MM.1S (cell line): ENCODE measurements around the gene ZSCAN5C.

Experiments
- DNase-seq: peaks from one replicate; pipeline ENCODE4 v3.0.0-alpha.2; 2015
- H2AFZ ChIP-seq: fragments of 300-600 bp; sonication (generic); 2 replicates; pipeline ENCODE4 v1.6.0; 2016; ENCODE audit warnings: antibody characterized with exemption, low read length
- H3F3A ChIP-seq: fragments of 300-600 bp; sonication (generic); 2 replicates; pipeline ENCODE4 v1.6.1; 2016; ENCODE audit warnings: mild to moderate bottlenecking, antibody characterized with exemption, low read length, moderate library complexity, mixed read lengths; ENCODE audit not compliant: insufficient read depth
- H3K27ac ChIP-seq: fragments of 300-600 bp; sonication (generic); 2 replicates; pipeline ENCODE4 v1.5.1; 2016; ENCODE audit warnings: mild to moderate bottlenecking, low read length
- H3K27me3 ChIP-seq: fragments of 300-600 bp; sonication (generic); replicated peaks from 2 replicates; pipeline ENCODE4 v1.6.0; 2016; ENCODE audit warnings: low read length; ENCODE audit not compliant: insufficient read depth
- H3K36me3 ChIP-seq: fragments of 300-600 bp; sonication (generic); replicated peaks from 2 replicates; pipeline ENCODE4 v1.6.1; 2016; ENCODE audit warnings: mild to moderate bottlenecking, low read length, mixed read lengths; ENCODE audit not compliant: insufficient read depth
- H3K4me1 ChIP-seq: fragments of 300-600 bp; sonication (generic); 2 replicates; pipeline ENCODE4 v1.6.1; 2016; ENCODE audit warnings: low read length, mixed read lengths
- H3K4me2 ChIP-seq: fragments of 300-600 bp; sonication (generic); 2 replicates; pipeline ENCODE4 v1.6.0; 2016; ENCODE audit warnings: low read depth, low read length
- H3K4me3 ChIP-seq: fragments of 300-600 bp; sonication (generic); 2 replicates; pipeline ENCODE4 v1.5.1; 2016; ENCODE audit warnings: low read length, mixed read lengths
- H3K79me2 ChIP-seq: fragments of 300-600 bp; sonication (generic); 2 replicates; pipeline ENCODE4 v1.6.1; 2016; ENCODE audit warnings: mixed run types, low read length, mixed read lengths
- H3K9ac ChIP-seq: fragments of 300-600 bp; sonication (generic); 2 replicates; pipeline ENCODE4 v1.6.1; 2016; ENCODE audit warnings: low read length, mixed read lengths
- H3K9me2 ChIP-seq: fragments of 300-600 bp; sonication (generic); replicated peaks from 2 replicates; pipeline ENCODE4 v1.6.1; 2016; ENCODE audit warnings: mild to moderate bottlenecking, low read length, mixed read lengths; ENCODE audit not compliant: insufficient read depth
- H3K9me3 ChIP-seq: fragments of 300-600 bp; sonication (generic); replicated peaks from 2 replicates; pipeline ENCODE4 v1.6.1; 2016; ENCODE audit warnings: mild to moderate bottlenecking, low read length, mixed read lengths; ENCODE audit not compliant: insufficient read depth
- H4K20me1 ChIP-seq: fragments of 300-600 bp; sonication (generic); 2 replicates; pipeline ENCODE4 v1.6.1; 2016; ENCODE audit warnings: mild to moderate bottlenecking, low read length, moderate library complexity, mixed read lengths; ENCODE audit not compliant: insufficient read depth
- CTCF ChIP-seq: fragments of 300-600 bp; sonication (generic); IDR thresholded peaks from 2 replicates; pipeline ENCODE4 v1.5.1; 2016; ENCODE audit warnings: antibody characterized with exemption, low read length, mixed read lengths
- EZH2 ChIP-seq: fragments of 300-600 bp; sonication (generic); optimal IDR thresholded peaks from 2 replicates; pipeline ENCODE3; 2017; ENCODE audit warnings: low read depth, mild to moderate bottlenecking, antibody characterized with exemption, low read length, mixed read lengths
- EZH2phosphoT487 ChIP-seq: fragments of 300-600 bp; sonication (generic); IDR thresholded peaks from 2 replicates; pipeline ENCODE4 v1.6.1; 2018; ENCODE audit warnings: antibody characterized with exemption, low read length

The ZSCAN5C gene

DNA sequence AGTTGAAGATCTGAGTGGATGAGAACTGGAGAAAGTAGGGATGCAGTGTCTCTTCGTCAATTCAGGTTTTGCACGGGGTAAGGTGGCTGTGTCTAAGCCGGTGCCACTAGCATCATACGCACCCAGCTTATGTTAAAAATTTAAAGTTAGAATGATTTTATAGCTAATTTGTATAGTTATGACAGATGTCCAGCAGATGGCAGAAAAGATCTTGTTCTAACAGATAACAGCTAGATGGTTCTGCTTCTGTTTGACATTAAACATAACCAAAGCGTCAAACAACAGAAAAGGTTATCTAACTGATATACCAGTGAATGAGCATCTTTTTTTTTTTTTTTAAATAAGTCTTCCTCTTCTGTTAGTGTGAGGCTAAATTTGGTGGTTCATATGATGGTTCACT lies 51.7 kb downstream of the ZSCAN5C start:
- Histone ChIP-seq H3F3A (no peaks in the 10 kb centered on the region), H3K79me2 (no peaks in the 10 kb centered on the region), H3K4me2 (no peak overlapping the region), H3K27me3 (no peaks in the 10 kb centered on the region), H3K4me1 (no peaks in the 10 kb centered on the region), H3K36me3 (no peaks in the 10 kb centered on the region), H3K4me3 (no peak overlapping the region), H3K27ac (no peak overlapping the region), H2AFZ (no peak overlapping the region), H3K9me3 (no peaks in the 10 kb centered on the region), H3K9ac (no peak overlapping the region), H4K20me1 (no peaks in the 10 kb centered on the region), H3K9me2 (no peaks in the 10 kb centered on the region)
- DNase-seq, result peak; percentile 61
- TF ChIP-seq EZH2phosphoT487 (no peak), CTCF (peak; percentile 47)

GRCh38 chr19:56258272-56258671 lies 56.2 kb downstream of the ZSCAN5C start:
- no peak for DNase-seq
- no peak overlapping the region for H2AFZ ChIP-seq
- H3K9ac ChIP-seq, result no peak overlapping the region

More at GRCh38 chr19:56258272-56258671, 56.2 kb downstream of the ZSCAN5C start:
- Histone ChIP-seq H3K36me3 (no peaks in the 10 kb centered on the region), H3K4me1 (no peaks in the 10 kb centered on the region), H3K27ac (no peak overlapping the region), H3K4me3 (no peak overlapping the region), H3K4me2 (no peak overlapping the region), H3K9me2 (no peaks in the 10 kb centered on the region), H3K79me2 (no peaks in the 10 kb centered on the region), H4K20me1 (no peaks in the 10 kb centered on the region), H3K9me3 (no peaks in the 10 kb centered on the region), H3F3A (no peaks in the 10 kb centered on the region), H3K27me3 (no peaks in the 10 kb centered on the region)
- TF ChIP-seq CTCF (no peak), EZH2phosphoT487 (no peak), EZH2 (no peak)
